HFF-Myc (cell line): ENCODE results near the gene ARL14EP.

Experiments used
- DNase-seq: peaks from one replicate; pipeline ENCODE4 v3.0.0-alpha.2; 2011; ENCODE audit warnings: low read depth; ENCODE audit errors: extremely low read depth
- H3K4me3 ChIP-seq: replicated peaks from 2 replicates; pipeline ENCODE4 v1.5.1; 2011; ENCODE audit warnings: low read depth, mild to moderate bottlenecking, control low read depth, low read length
- TF ChIP-seq, protein P1 (sequence below): IDR thresholded peaks from 2 replicates; pipeline ENCODE4 v1.5.1; 2012; ENCODE audit warnings: mild to moderate bottlenecking, low read depth, low read length, control low read depth; ENCODE audit errors: missing control alignments

The ARL14EP gene

DNA sequence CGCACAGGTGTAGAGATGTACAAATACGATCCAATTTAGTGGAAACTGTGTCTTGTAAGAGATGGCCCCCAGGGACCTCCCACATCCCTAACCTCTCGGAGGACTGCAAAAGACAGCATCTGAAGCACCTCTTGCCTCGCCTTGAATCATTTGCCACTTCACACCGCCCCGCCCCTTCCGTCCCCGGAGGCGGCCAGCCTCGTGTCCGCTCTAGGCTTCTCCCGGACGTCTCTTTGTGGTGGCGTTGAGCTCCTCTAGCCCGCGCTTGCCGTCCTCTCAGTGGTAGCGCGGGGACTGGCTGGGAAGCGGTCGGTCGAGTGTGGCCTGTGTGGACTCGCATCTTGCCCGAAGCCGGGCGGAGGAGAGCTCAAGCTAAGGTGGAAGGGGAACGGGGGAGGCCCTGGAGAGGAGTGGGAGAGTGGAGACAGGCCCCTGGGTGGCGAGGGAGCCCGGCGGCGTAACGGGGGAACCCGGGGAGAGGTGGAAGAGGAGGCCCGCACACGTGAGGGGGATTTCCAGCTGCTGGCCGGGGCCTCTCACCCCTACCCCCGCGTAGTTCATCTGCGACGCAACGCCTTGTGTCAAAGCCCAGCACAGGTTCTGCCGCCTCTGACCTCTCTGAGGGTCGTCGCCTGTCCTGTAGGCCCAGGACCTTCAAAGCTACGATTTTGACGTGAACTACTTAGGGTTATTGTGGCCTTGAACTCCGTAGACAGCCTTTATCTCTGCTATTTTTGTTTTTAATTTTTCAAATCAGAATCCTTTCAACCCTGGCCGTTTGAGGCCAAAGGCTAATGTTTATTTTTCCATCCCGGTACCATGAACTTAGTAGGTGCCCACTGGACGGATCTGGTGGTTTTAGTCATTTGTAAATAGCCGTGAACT, at the start of gene ARL14EP:
ARL14EP (plus strand) TSS at position 279 of the 885 bp plus-strand sequence. CDS start 7,845 bp downstream, outside the sequence.
- DNase-seq, result peak; percentile 87
- peak within 1 kb of the TSS; percentile 60 for H3K4me3 ChIP-seq
- TF ChIP-seq, protein P1, sequence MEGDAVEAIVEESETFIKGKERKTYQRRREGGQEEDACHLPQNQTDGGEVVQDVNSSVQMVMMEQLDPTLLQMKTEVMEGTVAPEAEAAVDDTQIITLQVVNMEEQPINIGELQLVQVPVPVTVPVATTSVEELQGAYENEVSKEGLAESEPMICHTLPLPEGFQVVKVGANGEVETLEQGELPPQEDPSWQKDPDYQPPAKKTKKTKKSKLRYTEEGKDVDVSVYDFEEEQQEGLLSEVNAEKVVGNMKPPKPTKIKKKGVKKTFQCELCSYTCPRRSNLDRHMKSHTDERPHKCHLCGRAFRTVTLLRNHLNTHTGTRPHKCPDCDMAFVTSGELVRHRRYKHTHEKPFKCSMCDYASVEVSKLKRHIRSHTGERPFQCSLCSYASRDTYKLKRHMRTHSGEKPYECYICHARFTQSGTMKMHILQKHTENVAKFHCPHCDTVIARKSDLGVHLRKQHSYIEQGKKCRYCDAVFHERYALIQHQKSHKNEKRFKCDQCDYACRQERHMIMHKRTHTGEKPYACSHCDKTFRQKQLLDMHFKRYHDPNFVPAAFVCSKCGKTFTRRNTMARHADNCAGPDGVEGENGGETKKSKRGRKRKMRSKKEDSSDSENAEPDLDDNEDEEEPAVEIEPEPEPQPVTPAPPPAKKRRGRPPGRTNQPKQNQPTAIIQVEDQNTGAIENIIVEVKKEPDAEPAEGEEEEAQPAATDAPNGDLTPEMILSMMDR, result no peak

DNA sequence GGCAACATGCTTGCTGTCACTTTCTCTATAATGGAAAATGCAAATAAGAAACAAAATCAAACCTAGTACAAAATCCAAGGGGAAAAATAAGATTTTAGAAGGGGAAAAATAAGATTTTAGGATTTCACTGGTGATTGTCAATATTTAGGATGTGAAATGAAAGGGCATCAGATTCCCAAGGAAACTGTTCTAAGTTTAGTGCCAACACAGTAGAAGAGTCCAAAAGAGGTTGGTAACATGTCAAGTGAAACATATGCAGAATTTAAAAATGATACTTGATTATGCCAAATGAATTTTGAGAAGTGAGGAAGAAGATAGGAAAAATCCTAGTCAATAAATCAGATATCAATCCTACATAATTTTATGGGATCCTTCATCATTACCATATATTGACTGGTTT, 45.7 kb upstream of the ARL14EP start:
- DNase-seq, result no peak
- TF ChIP-seq, protein P1, result no peak
- no peak overlapping the region for H3K4me3 ChIP-seq

DNA sequence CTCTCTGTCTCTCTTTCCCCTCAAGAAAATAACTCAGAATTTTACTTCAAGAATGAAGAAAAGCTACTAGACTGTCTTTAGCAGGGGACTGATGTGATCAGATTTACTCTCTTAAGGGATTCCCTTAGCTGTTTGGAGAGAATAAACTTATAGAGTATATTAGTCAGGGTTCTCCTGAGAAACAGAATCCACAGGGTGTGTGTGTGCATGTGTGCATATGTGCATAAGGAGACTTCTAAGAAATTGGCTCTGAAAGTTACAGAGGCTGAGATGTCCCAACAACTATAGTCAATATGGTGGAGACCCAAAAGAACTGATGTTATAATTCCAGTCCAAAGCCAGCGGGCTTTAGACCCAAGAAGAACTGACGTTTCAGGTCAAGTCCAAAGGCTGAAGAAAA, 43.1 kb upstream of the ARL14EP start:
- TF ChIP-seq, protein P1, result no peak
- no peak overlapping the region for H3K4me3 ChIP-seq
- DNase-seq, result no peak

DNA sequence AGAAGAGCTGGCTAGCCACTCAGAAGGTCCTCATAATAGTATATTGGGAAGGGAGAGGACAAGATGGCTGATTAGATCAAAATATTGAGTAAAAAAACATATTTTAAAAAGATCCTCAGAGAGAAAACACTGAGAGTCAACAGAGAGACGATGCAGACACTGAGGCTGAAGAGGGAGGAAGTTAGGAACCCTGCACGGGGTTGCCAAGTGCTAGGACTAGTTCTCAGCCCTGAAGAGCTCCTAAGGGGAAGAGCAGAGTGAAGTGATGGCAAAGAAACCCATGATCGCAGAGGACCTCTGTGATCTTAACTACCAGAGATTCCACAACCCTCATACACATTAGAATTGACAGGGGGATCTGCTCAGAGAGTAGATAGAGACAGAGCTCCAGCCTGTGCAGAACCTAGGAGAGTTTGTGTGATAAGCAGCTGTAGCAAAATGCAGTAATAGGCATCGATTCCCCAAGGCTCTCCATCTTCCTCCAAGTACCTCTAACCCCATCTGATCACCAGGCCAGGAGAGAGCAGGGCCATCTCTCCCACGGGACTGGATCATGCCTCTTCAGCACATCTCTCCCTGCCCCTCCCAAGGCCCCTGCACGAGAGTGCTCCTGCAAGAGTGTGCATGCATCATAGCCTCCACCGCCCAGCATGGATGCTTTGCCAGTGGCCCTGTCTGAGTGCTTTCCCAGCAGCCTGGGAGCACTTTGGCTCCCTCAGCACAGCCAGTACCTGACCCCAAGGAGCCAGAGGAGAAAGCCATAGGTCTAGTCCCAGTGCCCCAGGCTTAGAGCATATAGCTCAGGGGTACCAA, 41.2 kb upstream of the ARL14EP start:
- H3K4me3 ChIP-seq, result no peak overlapping the region
- TF ChIP-seq, protein P1, result no peak
- DNase-seq, result no peak

DNA sequence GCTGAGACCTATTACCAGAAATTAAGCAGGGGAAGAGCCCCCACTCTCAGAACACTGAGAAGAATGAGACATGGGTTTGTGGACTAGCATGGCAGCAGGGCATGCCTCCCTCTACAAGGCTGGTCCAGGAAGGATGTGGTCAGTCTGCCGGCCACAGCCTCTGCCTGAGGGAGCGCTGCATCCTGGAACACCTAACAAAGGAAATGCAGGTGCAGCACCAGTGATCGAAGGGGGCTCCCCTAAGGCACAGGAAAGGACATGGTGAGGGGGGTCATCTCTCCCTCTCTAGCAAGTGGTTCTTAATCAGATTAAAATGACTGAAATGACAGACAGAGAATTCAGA, 40.6 kb upstream of the ARL14EP start:
- no peak overlapping the region for H3K4me3 ChIP-seq
- TF ChIP-seq, protein P1, result no peak
- no peak for DNase-seq

DNA sequence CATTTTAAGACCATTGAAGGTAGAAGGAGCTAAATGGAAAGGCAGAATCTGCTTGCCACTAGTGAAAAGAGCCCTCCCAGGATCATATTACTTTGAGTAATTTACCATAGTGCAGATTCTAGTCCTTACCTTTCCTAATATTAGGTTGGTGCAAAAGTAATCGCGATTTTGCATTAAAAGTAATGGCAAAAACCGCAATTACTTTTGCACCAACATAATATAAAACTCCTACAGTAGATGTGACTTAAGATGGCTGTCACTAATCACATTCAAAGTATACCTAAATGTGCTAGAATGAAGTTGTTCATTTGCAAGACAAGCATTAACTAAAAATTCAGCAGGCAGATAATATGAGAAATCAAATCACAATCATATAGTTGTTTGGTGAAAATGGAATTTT, 38.1 kb upstream of the ARL14EP start:
- H3K4me3 ChIP-seq, result no peak overlapping the region
- TF ChIP-seq, protein P1, result no peak
- DNase-seq, result no peak
